Fibroblast of the aortic adventitia (primary cell): ENCODE measurements around the gene TPO. TPM values are rescaled to one million over a fixed set of nuclear protein-coding genes. Genes with fewer than 3 reads are reported as not detected.

Source experiments
- DNase-seq: peaks from one replicate; pipeline ENCODE4 v3.0.0-alpha.2; 2010; ENCODE audit warnings: low read depth
- H3K4me3 ChIP-seq: 2 replicates; pipeline ENCODE4 v1.5.1; 2011; ENCODE audit warnings: low read depth, mild to moderate bottlenecking, control low read depth, low read length, moderate library complexity
- total RNA-seq: library from RNA; depleted of rRNA; stranded (reverse); fragments of >200 nt; gene quantifications from 2 replicates; pipeline ENCODE4 v1.2.3, GENCODE V29; 2012; ENCODE audit warnings: low replicate concordance
- TF ChIP-seq, protein P1 (sequence below): IDR thresholded peaks from 2 replicates; pipeline ENCODE4 v1.5.1; 2011; ENCODE audit warnings: mild to moderate bottlenecking, low read length, control low read depth, inconsistent platforms; ENCODE audit not compliant: insufficient read depth

Gene TPO
- total RNA-seq, 1 donor, result not detected

DNA sequence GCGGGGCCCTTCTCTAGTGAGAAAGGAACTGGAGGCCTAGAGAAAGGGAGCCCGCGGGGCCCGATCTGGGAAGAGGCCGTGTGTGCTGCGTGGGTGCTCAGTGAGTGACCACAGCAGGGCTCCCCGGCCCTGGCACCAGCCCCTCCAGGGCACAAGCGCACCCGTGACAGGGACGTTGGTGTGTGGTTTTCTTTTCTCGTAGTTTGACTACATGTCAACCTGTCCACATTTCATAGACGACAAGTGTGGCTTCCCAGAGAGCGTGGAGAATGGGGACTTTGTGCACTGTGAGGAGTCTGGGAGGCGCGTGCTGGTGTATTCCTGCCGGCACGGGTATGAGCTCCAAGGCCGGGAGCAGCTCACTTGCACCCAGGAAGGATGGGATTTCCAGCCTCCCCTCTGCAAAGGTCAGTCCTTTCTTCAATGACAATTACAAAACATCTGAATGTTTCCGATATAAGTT, 83.1 kb downstream of the TPO start:
- TF ChIP-seq, protein P1, sequence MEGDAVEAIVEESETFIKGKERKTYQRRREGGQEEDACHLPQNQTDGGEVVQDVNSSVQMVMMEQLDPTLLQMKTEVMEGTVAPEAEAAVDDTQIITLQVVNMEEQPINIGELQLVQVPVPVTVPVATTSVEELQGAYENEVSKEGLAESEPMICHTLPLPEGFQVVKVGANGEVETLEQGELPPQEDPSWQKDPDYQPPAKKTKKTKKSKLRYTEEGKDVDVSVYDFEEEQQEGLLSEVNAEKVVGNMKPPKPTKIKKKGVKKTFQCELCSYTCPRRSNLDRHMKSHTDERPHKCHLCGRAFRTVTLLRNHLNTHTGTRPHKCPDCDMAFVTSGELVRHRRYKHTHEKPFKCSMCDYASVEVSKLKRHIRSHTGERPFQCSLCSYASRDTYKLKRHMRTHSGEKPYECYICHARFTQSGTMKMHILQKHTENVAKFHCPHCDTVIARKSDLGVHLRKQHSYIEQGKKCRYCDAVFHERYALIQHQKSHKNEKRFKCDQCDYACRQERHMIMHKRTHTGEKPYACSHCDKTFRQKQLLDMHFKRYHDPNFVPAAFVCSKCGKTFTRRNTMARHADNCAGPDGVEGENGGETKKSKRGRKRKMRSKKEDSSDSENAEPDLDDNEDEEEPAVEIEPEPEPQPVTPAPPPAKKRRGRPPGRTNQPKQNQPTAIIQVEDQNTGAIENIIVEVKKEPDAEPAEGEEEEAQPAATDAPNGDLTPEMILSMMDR, result no peak

GRCh38 chr2:1497122-1497611, 83.9 kb downstream of the TPO start:
- no peak overlapping the region for H3K4me3 ChIP-seq
- TF ChIP-seq, protein P1, result no peak
- no peak for DNase-seq

More for the DNA sequence above, 83.1 kb downstream of the TPO start:
- DNase-seq, result no peak
- H3K4me3 ChIP-seq, result no peak overlapping the region

GRCh38 chr2:1498176-1498575, 84.9 kb downstream of the TPO start:
- TF ChIP-seq, protein P1, result no peak
- no peak overlapping the region for H3K4me3 ChIP-seq
- DNase-seq, result no peak

DNA sequence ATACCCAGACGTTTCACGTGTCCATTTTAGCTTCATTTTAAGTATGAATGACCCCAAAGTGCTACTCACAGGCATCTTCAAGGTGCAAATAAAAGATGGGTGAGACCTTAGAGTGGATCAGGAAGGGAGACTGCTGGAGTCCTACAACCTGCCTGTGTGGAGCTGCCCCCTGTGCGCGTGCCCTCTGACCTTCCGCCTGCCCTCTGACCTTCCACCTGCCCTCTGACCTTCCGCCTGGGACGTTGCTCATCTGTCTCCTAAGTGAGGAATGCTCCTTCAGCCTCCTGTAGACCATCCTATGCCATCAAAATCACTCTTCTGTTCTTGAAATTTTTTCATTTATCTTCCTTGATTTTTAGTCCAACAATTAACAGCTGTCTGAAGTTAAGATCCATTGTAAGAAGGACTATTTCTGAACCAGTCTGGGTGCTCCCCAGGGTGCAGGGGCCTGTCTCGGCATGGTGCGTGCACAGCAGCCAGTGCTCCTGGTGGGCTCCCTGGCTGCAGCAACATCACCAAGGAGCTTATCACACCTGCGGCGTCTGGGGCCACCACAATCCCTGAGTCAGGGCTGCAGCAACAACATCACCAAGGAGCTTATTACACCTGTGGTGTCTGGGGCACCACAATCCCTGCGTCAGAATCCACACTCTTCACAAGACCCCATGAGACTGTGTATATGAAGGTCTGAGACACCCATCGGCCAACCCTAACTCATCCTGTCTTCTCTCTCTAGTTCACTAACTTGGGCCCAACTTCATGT, 86.0 kb downstream of the TPO start:
- TF ChIP-seq, protein P1, result no peak
- no peak overlapping the region for H3K4me3 ChIP-seq
- no peak for DNase-seq

GRCh38 chr2:1501038-1501851, 88.0 kb downstream of the TPO start:
- TF ChIP-seq, protein P1, result no peak
- DNase-seq, result no peak
- H3K4me3 ChIP-seq, result no peak overlapping the region

DNA sequence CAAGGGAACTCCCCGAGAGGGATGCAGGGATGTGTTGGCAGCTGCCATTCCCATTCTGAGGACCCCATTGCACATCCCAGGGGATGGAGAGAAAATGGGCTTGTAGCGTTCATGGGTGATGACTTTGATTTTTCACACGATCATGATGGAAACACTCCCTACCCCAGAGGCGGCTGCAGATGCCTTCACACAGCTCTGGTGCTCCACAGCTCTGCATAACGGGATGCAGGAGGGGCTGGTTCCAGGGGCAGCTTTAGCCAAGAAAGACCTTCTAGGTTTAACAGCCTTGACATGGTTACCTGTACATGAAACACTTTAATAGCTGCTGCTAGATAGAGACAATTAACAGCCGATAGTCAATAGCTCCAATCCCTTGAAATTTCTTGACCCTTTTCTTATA, 88.7 kb downstream of the TPO start:
- DNase-seq, result no peak

More for the DNA sequence above, 88.7 kb downstream of the TPO start:
- TF ChIP-seq, protein P1, result no peak
- H3K4me3 ChIP-seq, result no peak overlapping the region
